SH-SY5Y (cell line): Measurements from ENCODE around the gene LRP2.

Source experiments
- GATA2 ChIP-seq: IDR thresholded peaks from 2 replicates; pipeline ENCODE4 v1.6.1; 2011; ENCODE audit warnings: mild to moderate bottlenecking, low read depth, low read length
- GATA3 ChIP-seq: IDR thresholded peaks from 2 replicates; pipeline ENCODE4 v1.6.1; 2011; ENCODE audit warnings: low read depth, mild to moderate bottlenecking, low read length, moderate library complexity

- TF ChIP-seq GATA2 (no peak), GATA3 (no peak)
Measured at GRCh38 chr2:169110419-169110818, 251.9 kb downstream of the LRP2 start.
